Pancreas (tissue), 10 donors: ENCODE data around the gene TNNI2. TPM values are rescaled to one million over a fixed set of nuclear protein-coding genes. Genes with fewer than 3 reads are reported as not detected.

Experiments used
- ATAC-seq, 4 donors: fragments of 200-7000 bp; cut with Tn5 transposase; one replicate each; pipeline versions ENCODE4 v1.8.0 to v1.9.1; 2020; ENCODE audit warnings: mild to moderate bottlenecking in 4 of 4, moderate library complexity in 4 of 4
- DNase-seq, 6 donors: peaks; one replicate each; pipeline ENCODE4 v3.0.0-alpha.2; 2020
- FAIRE-seq: peaks from 2 replicates; lab custom pipeline; 2012; peaks lifted over from hg19 to GRCh38; lab: Jason Lieb, UNC
- H3K27ac ChIP-seq, 4 donors: fragments of 200-600 bp; sonication (generic); 1 replicate in 3 of 4; 2 replicates in 1 of 4; pipeline versions ENCODE4 v1.5.0 to v1.8.0; 2020
- H3K27me3 ChIP-seq, 4 donors: fragments of 200-600 bp; one replicate each; pipeline ENCODE4 v1.8.0; 2021
- H3K36me3 ChIP-seq, 3 donors: fragments of 200-600 bp; sonication (generic) in 1 of 3; one replicate each; pipeline versions ENCODE4 v1.5.0 to v1.8.0; 2020 to 2021
- H3K4me1 ChIP-seq, 3 donors: fragments of 200-600 bp; one replicate each; pipeline ENCODE4 v1.8.0; 2021
- H3K4me3 ChIP-seq, 4 donors: fragments of 200-600 bp; sonication (generic) in 2 of 4; one replicate each; pipeline versions ENCODE4 v1.5.0 to v1.8.0; 2020 to 2021
- H3K9me3 ChIP-seq, 4 donors: fragments of 200-600 bp; one replicate each; pipeline ENCODE4 v1.8.0; 2021
- WGBS, 2 donors: extraction: QIAGEN DNeasy Blood & Tissue Kit; methylation state at CpG; one replicate each; pipeline ENCODE4 v1.1.7; 2013; 5-methylcytosine and 5-hydroxymethylcytosine counted together
- intact Hi-C, 3 donors: fragments of 100-400 bp; cut with DNase I; formaldehyde crosslinking; loops; one replicate each; pipeline versions ENCODE4 v1.11.1 to v1.14.2; 2022
- polyA plus RNA-seq, 2 donors: library from polyadenylated mRNA; stranded (reverse); fragments of 200-250 nt; gene quantifications; one replicate each; pipeline ENCODE4 v1.2.3, GENCODE V29; 2013
- total RNA-seq, 6 donors: library from RNA; stranded (reverse); fragmentation: NEBNext Ultra II Directional in 4 of 6; extraction: Animal tissue kit (Norgen Biotek cat#: 25700) in 4 of 6; gene quantifications; one replicate each; pipeline versions ENCODE4 v1.2.1 to v1.2.4, GENCODE V29; 2021 to 2023
- TF ChIP-seq, protein P1 (sequence below), 4 donors: fragments of 200-600 bp; sonication (generic) in 3 of 4; IDR thresholded peaks; one replicate each; pipeline versions ENCODE4 v1.5.0 to v1.8.0; 2021; ENCODE audit warnings: antibody characterized with exemption in 4 of 4
- donor health status: healthy with polysubstance abuse.
- donor health status: DM: no; HTN: no; CAD: no; lungs with moderate emphysema.
- donor health status: DM: no; HTN: no; CAD: no.
- donor health status: control.
- donor health status: control.
- donor health status: Bipolar disorder and iron deficiency.
- donor health status: DM: yes; HTN: yes; CAD: no.
- donor health status: DM: no; HTN: no; CAD: no.
- donor health status: DM: no; HTN: no; CAD: no.
- donor health status: DM: yes; HTN: yes; CAD: no.

Gene TNNI2
- total and polyA plus RNA-seq, 8 donors: 2.5 to 57.4 (median 6.6) TPM; not detected in 1

DNA sequence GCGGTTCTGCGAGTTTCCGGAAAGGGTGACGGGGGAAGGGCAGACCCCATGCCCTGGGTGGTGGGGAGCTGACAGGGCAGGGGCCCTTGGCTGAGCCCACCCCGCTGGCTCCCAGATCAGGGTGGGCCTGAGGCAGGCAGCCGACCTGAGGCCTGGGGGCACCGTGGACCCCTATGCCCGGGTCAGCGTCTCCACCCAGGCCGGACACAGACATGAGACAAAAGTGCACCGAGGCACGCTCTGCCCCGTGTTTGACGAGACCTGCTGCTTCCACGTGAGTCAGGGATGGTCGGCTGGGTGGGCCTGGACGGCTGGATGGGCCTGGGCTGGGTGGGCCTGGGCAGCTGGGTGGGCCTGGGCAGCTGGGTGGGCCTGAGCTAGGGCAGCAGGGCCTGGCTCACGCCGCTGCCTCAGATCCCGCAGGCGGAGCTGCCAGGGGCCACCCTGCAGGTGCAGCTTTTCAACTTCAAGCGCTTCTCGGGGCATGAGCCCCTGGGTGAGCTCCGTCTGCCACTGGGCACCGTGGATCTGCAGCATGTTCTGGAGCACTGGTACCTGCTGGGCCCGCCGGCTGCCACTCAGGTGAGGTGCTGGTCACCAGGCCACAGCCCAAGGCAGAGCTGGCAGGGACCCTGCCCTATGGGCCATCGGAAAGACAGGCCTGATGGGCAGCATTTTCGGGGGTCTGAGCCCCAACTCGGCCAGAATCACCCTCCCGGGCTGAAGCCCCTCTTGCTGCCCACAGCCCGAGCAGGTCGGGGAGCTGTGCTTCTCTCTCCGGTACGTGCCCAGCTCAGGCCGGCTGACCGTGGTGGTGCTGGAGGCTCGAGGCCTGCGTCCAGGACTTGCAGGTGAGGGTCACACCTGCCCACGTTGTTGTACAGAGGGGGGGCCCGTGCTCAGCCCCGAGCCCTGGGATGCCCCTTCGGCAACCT is 2.5 kb upstream of the TNNI2 start:
- FAIRE-seq: no peak
- H3K4me3 ChIP-seq: no peak overlapping the region
- no peaks in the 10 kb centered on the region for H3K36me3 ChIP-seq
- intact Hi-C loops: loop anchor here in 1 of 3 donors (5.0 kb wide), 1 partner anchor 311 kb away; no protein-coding TSS in a partner anchor
- no peaks in the 10 kb centered on the region for H3K9me3 ChIP-seq
- WGBS, 2 donors: 85 to 87% methylated on average over 42 to 43 of the region's 43 CpGs
- TF ChIP-seq, protein P1, sequence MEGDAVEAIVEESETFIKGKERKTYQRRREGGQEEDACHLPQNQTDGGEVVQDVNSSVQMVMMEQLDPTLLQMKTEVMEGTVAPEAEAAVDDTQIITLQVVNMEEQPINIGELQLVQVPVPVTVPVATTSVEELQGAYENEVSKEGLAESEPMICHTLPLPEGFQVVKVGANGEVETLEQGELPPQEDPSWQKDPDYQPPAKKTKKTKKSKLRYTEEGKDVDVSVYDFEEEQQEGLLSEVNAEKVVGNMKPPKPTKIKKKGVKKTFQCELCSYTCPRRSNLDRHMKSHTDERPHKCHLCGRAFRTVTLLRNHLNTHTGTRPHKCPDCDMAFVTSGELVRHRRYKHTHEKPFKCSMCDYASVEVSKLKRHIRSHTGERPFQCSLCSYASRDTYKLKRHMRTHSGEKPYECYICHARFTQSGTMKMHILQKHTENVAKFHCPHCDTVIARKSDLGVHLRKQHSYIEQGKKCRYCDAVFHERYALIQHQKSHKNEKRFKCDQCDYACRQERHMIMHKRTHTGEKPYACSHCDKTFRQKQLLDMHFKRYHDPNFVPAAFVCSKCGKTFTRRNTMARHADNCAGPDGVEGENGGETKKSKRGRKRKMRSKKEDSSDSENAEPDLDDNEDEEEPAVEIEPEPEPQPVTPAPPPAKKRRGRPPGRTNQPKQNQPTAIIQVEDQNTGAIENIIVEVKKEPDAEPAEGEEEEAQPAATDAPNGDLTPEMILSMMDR (IDR thresholded peaks at IDR 0.05): no peak
- no peak for ATAC-seq
- DNase-seq: peak in 5 of 6 donors; percentile 8 to 83 (median 51)
- H3K4me1 ChIP-seq: peaks cover 24 to 54% (median 32%) of the 10 kb centered on the region in 3 donors
- H3K27me3 ChIP-seq: no peaks in the 10 kb centered on the region
- no peak overlapping the region for H3K27ac ChIP-seq

DNA sequence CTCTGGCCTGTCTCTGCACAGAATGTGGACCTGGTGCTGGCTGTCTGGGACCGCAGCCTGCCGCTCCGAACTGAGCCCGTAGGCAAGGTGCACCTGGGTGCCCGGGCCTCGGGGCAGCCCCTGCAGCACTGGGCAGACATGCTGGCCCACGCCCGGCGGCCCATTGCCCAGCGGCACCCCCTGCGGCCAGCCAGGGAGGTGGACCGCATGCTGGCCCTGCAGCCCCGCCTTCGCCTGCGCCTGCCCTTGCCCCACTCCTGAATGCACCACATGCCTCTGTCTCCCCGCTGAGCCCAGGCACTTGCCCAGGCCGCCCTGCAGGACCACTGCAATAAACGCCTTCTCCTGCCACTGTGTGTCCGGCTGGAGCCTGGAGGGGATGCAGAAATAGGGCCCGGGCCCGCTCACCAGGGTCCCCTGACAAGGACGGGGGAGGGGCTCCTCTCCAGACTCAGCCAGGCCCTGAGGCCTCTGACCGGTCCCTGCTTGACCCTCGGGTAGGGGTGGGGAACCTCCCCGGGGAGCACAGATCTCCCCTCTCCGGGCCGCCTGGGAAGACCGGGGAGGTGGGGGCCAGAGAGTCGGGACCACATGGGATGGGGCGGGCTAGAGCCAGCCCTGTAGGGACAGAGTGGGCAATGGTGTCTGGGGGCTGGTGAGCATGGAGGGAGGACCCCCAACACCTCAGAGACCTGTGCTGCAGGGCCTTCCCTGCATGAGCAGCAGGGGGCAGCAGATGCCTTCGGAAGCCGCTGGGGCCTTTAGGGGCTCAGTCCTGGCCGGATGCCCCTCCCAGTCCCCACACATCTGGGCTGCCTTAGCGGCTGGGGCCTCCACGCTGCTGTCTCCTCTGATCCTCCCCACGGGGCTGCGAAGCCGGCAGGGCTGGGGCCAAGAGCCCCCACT is 1.4 kb upstream of the TNNI2 start:
- 57 to 60% methylated on average over 38 of the region's 38 CpGs for WGBS, 2 donors
- no peak for FAIRE-seq
- TF ChIP-seq, protein P1 (IDR thresholded peaks at IDR 0.05): peak; percentile 66 to 92 (median 82)
- peaks cover 27 to 55% (median 34%) of the 10 kb centered on the region in 3 donors for H3K4me1 ChIP-seq
- H3K27me3 ChIP-seq: no peaks in the 10 kb centered on the region
- H3K9me3 ChIP-seq: no peaks in the 10 kb centered on the region
- no peak for ATAC-seq
- no peak overlapping the region for H3K27ac ChIP-seq
- DNase-seq: peak; percentile 43 to 86 (median 74)
- no peaks in the 10 kb centered on the region for H3K36me3 ChIP-seq
- intact Hi-C loops: loop anchor here in 1 of 3 donors (5.0 kb wide), 1 partner anchor 310 kb away; no protein-coding TSS in a partner anchor
- H3K4me3 ChIP-seq: no peak overlapping the region

DNA sequence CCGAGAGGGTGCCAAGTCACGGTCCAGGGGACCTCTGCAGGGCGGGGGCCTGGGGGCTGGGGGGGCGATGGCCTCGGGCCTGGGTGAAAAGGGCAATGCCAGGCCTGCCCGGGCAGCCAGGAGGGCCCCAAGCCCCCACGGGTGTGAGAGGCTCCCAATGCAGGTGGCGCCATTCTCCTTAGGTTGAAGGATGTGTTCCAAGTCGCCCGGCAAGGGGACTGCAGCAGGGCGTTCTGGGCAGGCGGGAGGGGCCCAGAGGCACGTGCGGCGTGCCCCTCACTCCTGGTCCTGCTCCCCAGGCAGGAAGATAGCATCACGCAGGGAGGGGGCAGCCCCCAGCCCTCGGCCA is 730 bp upstream of the TNNI2 start:
- H3K27ac ChIP-seq: peak overlapping the region in 2 of 4 donors; percentile 1 to 16
- TF ChIP-seq, protein P1 (IDR thresholded peaks at IDR 0.05): no peak
- no peak for FAIRE-seq
- H3K4me1 ChIP-seq: peaks cover 28 to 54% (median 32%) of the 10 kb centered on the region in 3 donors
- H3K27me3 ChIP-seq: no peaks in the 10 kb centered on the region
- DNase-seq: no peak
- 52 to 56% methylated on average over 16 to 17 of the region's 17 CpGs for WGBS, 2 donors
- intact Hi-C loops: loop anchor here in 1 of 3 donors (5.0 kb wide), 1 partner anchor 309 kb away; no protein-coding TSS in a partner anchor
- H3K36me3 ChIP-seq: no peaks in the 10 kb centered on the region
- ATAC-seq: no peak
- no peaks in the 10 kb centered on the region for H3K9me3 ChIP-seq
- no peak overlapping the region for H3K4me3 ChIP-seq

DNA sequence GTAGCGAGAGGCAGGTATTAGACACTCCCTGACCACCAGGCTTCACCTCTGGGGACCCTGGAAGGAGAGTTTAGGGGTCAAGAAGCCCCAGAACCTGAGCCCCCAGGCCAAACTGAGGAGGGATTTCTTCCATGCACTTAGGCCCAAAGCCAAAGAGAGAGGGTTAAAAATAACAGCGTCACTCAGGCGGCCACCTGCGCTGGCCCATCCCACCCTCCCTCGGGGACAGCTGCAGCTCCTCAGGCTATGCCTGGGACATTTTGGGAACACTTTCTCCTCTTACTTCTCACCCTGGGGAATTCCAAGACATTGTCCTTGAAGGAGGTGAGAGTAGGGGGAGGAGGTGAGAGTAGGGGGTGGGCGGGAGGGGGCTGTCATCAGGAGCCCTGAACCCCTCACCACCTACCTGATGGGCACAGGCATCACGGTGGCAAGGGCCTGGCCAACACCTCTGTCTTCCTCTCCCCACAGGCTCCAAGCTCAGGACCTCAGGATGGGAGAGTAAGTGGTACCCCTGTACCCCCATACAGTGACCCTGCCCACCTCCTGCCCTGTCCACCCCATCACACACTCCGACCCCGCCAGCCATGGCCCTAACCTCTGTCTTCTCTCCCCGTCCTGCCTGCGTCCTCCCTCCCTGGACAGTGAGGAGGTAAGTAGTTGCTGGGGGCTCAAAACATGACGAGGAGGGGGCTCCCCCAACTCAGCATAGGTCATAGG is 583 bp downstream of the TNNI2 start:
- no peaks in the 10 kb centered on the region for H3K36me3 ChIP-seq
- WGBS, 2 donors: 78% methylated on average over 12 of the region's 12 CpGs
- no peaks in the 10 kb centered on the region for H3K9me3 ChIP-seq
- TF ChIP-seq, protein P1 (IDR thresholded peaks at IDR 0.05): no peak
- no peak for ATAC-seq
- DNase-seq: peak in 3 of 6 donors; percentile 35 to 63 (median 60)
- H3K27ac ChIP-seq: peak overlapping the region in 2 of 4 donors; percentile 38 to 58
- peaks cover 34 to 56% (median 39%) of the 10 kb centered on the region in 3 donors for H3K4me1 ChIP-seq
- no peak for FAIRE-seq
- no peak overlapping the region for H3K4me3 ChIP-seq
- intact Hi-C loops: loop anchor here in 1 of 3 donors (5.0 kb wide), 1 partner anchor 308 kb away; no protein-coding TSS in a partner anchor
- no peaks in the 10 kb centered on the region for H3K27me3 ChIP-seq
